PC-9 (cell line): ENCODE measurements around the gene INTS12. TPM values are rescaled to one million over a fixed set of nuclear protein-coding genes. Genes with fewer than 3 reads are reported as not detected.

ENCODE experiments used
- BruUV-seq: library from RNA; stranded (reverse); fragments of 400-500 nt; replicated peaks from 2 replicates; lab custom pipeline; 2021; lab: Mats Ljungman, UMichigan
- CTCF ChIA-PET: fragments of 300-600 bp; sonication (Branson Sonifier 250); formaldehyde crosslinking; loops from one replicate; lab custom pipeline; 2022; ENCODE audit warnings: antibody characterized with exemption; lab: Charles Lee
- POLR2A ChIA-PET: fragments of 300-600 bp; sonication (Branson Sonifier 250); formaldehyde crosslinking; loops from one replicate; lab custom pipeline; 2022; ENCODE audit warnings: antibody characterized with exemption; ENCODE audit not compliant: unreplicated experiment; lab: Charles Lee
- DNase-seq, 2 experiments: peaks; one replicate each; pipeline versions ENCODE4 v3.0.0 to v3.0.0-alpha.2; 2015 to 2022; ENCODE audit warnings: mixed read lengths in 1 of 2
- H2AFZ ChIP-seq: fragments of 200-600 bp; sonication (generic); 2 replicates; pipeline ENCODE4 v1.8.1; 2017; ENCODE audit warnings: antibody characterized with exemption
- H3F3A ChIP-seq: fragments of 200-600 bp; sonication (generic); 2 replicates; pipeline ENCODE4 v1.8.1; 2017; ENCODE audit warnings: antibody characterized with exemption, mild to moderate bottlenecking, low read depth; ENCODE audit not compliant: insufficient read depth
- H3K27ac ChIP-seq: fragments of 200-600 bp; sonication (generic); 2 replicates; pipeline ENCODE4 v1.6.1; 2016; ENCODE audit warnings: mixed run types
- H3K27me3 ChIP-seq: fragments of 200-600 bp; sonication (generic); 2 replicates; pipeline ENCODE4 v1.6.1; 2016; ENCODE audit warnings: low read depth, mixed run types; ENCODE audit not compliant: insufficient read depth
- H3K36me3 ChIP-seq: fragments of 200-600 bp; sonication (generic); 2 replicates; pipeline ENCODE4 v1.6.1; 2016; ENCODE audit warnings: low read depth, mixed run types
- H3K4me1 ChIP-seq: fragments of 200-600 bp; sonication (generic); replicated peaks from 2 replicates; pipeline ENCODE4 v1.6.1; 2016; ENCODE audit warnings: mixed run types; ENCODE audit not compliant: insufficient read depth
- H3K4me2 ChIP-seq: fragments of 200-600 bp; sonication (generic); 2 replicates; pipeline ENCODE4 v1.6.1; 2017; ENCODE audit warnings: mixed run types
- H3K4me3 ChIP-seq: fragments of 200-600 bp; sonication (generic); 2 replicates; pipeline ENCODE4 v1.6.1; 2016; ENCODE audit warnings: mixed run types
- H3K79me2 ChIP-seq: fragments of 200-600 bp; sonication (generic); 2 replicates; pipeline ENCODE4 v1.6.1; 2017; ENCODE audit warnings: low read depth, mixed run types
- H3K9me2 ChIP-seq: fragments of 200-600 bp; sonication (generic); 2 replicates; pipeline ENCODE4 v1.8.1; 2017; ENCODE audit warnings: mild to moderate bottlenecking; ENCODE audit not compliant: insufficient read depth
- H3K9me3 ChIP-seq: fragments of 200-600 bp; sonication (generic); 2 replicates; pipeline ENCODE4 v1.8.1; 2016; ENCODE audit warnings: low read depth; ENCODE audit not compliant: insufficient read depth
- H4K20me1 ChIP-seq: fragments of 200-600 bp; sonication (generic); 2 replicates; pipeline ENCODE4 v1.8.1; 2017; ENCODE audit not compliant: insufficient read depth
- EZH2 ChIP-seq: fragments of 200-600 bp; sonication (generic); IDR thresholded peaks from 2 replicates; pipeline ENCODE4 v1.8.0; 2017; ENCODE audit warnings: antibody characterized with exemption, low read depth
- intact Hi-C: fragments of 100-400 bp; cut with micrococcal nuclease; formaldehyde crosslinking; loops from one replicate; pipeline ENCODE4 v1.10.0; 2022; ENCODE audit not compliant: unreplicated experiment
- total RNA-seq: library from RNA; stranded (reverse); gene quantifications from 2 replicates; pipeline ENCODE4 v1.2.3, GENCODE V29; 2021
- TF ChIP-seq, protein P1 (sequence below): fragments of 200-600 bp; sonication (generic); conservative IDR thresholded peaks from 2 replicates; pipeline ENCODE4 v1.6.1; 2017; ENCODE audit warnings: mixed run types, antibody characterized with exemption, mild to moderate bottlenecking, moderate library complexity

INTS12 gene
- total RNA-seq, 1 experiment from 2014 or later: 10.3 TPM

DNA sequence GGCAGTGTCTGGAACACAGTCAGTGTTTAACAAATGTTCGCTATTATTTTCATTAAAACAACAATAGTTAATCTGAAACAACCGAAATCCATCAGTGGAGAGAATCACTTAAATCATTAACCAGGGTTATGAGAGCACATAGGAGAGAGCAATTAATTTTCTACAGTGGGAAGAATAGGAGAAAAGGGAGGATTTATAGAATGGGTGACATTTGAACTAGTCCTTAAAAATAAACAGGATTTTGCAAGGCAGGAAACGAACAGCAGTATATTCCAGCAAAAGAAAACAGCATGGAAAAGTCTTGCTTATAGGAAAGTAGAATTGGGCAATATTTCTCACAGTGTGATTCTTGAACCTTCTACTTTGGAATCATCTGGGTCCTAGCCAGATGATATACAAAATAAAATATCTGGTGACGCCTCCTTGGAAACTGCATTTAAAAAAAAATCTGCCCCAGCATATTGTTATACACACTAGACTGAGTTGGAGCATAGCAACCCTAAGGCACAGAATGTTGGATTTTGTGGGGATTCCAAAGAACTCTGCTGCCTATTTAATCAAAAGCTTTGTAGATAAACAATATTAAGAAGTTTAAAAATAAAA, 56.1 kb downstream of the INTS12 start:
- no TSS peak for BruUV-seq
- no peaks in the 10 kb centered on the region for H3K9me2 ChIP-seq
- H3F3A ChIP-seq: no peaks in the 10 kb centered on the region
- ChIA-PET CTCF (no interaction called here), POLR2A (no interaction called here)
- H4K20me1 ChIP-seq: no peaks in the 10 kb centered on the region
- H3K9me3 ChIP-seq: no peaks in the 10 kb centered on the region
- no peak for DNase-seq
- H3K27me3 ChIP-seq: no peaks in the 10 kb centered on the region
- TF ChIP-seq, protein P1, sequence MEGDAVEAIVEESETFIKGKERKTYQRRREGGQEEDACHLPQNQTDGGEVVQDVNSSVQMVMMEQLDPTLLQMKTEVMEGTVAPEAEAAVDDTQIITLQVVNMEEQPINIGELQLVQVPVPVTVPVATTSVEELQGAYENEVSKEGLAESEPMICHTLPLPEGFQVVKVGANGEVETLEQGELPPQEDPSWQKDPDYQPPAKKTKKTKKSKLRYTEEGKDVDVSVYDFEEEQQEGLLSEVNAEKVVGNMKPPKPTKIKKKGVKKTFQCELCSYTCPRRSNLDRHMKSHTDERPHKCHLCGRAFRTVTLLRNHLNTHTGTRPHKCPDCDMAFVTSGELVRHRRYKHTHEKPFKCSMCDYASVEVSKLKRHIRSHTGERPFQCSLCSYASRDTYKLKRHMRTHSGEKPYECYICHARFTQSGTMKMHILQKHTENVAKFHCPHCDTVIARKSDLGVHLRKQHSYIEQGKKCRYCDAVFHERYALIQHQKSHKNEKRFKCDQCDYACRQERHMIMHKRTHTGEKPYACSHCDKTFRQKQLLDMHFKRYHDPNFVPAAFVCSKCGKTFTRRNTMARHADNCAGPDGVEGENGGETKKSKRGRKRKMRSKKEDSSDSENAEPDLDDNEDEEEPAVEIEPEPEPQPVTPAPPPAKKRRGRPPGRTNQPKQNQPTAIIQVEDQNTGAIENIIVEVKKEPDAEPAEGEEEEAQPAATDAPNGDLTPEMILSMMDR: no peak
- TF ChIP-seq EZH2: no peak
- no peaks in the 10 kb centered on the region for H3K36me3 ChIP-seq
- no peak overlapping the region for H3K4me2 ChIP-seq
- H2AFZ ChIP-seq: no peak overlapping the region
- H3K79me2 ChIP-seq: no peaks in the 10 kb centered on the region
- intact Hi-C loops: no loop called here
- no peak overlapping the region for H3K27ac ChIP-seq
- peaks cover 8% of the 10 kb centered on the region; the same call in 1 of the 2 replicates for H3K4me1 ChIP-seq
- no peak overlapping the region for H3K4me3 ChIP-seq

DNA sequence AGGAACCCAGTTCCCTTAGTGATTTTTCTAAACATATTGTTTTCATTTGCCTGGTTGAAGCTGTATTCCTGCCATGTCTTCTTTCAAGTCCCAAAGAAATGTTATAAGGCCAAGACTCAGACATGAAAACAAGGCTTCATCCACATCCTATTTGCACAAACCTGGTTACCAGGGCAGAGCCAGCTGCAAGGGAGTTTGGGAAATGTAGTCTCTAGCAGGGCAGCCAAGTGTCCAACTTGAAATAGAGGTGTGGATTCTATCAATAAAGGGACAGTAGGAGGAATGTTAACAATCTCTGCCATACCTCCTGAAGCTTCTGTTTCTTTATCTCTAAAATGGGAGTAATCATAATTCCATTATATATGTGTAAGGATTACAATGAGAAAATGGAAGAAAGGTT, 56.6 kb downstream of the INTS12 start:
- no peaks in the 10 kb centered on the region for H3K9me3 ChIP-seq
- ChIA-PET POLR2A (no interaction called here), CTCF (interaction anchor here (0.6 kb wide), 1 partner anchor 830 kb away, joined by 14 read pairs; no protein-coding TSS in a partner anchor)
- H3K27me3 ChIP-seq: no peaks in the 10 kb centered on the region
- TF ChIP-seq, protein P1: no peak
- no peak for TF ChIP-seq EZH2
- BruUV-seq: no TSS peak
- H3K9me2 ChIP-seq: no peaks in the 10 kb centered on the region
- DNase-seq: no peak
- no peak overlapping the region for H2AFZ ChIP-seq
- no peak overlapping the region for H3K4me2 ChIP-seq
- no peak overlapping the region for H3K27ac ChIP-seq
- H3F3A ChIP-seq: no peaks in the 10 kb centered on the region
- H3K79me2 ChIP-seq: no peaks in the 10 kb centered on the region
- intact Hi-C loops: no loop called here
- H3K4me1 ChIP-seq: peaks cover 3% of the 10 kb centered on the region; the same call in 1 of the 2 replicates
- H3K36me3 ChIP-seq: no peaks in the 10 kb centered on the region
- H4K20me1 ChIP-seq: no peaks in the 10 kb centered on the region
- no peak overlapping the region for H3K4me3 ChIP-seq

DNA sequence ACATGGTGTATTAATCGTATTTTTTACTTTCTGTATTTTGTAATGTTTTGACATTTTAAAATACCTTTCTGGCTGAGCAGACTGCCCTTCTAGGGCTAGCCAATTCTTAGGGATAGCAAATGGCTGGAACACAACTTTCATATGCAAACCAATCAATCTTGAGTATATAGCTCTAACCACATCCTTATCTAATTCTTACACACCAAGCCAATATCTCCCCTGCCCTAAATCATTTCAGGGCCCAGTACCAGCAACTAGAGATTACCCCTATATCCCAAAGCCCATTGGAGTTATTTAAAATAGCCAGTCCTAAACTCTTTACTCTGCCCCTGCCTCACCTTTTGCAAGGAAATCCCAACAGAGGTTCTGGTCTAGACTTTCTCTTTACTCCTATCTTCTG, 58.3 kb downstream of the INTS12 start:
- Histone ChIP-seq H3K9me3 (no peaks in the 10 kb centered on the region), H3K4me2 (no peak overlapping the region), H3K4me3 (no peak overlapping the region), H3K36me3 (no peaks in the 10 kb centered on the region), H4K20me1 (no peaks in the 10 kb centered on the region), H3K79me2 (no peaks in the 10 kb centered on the region), H2AFZ (no peak overlapping the region), H3K9me2 (no peaks in the 10 kb centered on the region), H3K27ac (no peak overlapping the region), H3K4me1 (no peaks in the 10 kb centered on the region), H3F3A (no peaks in the 10 kb centered on the region), H3K27me3 (no peaks in the 10 kb centered on the region)
- ChIA-PET CTCF (no interaction called here), POLR2A (no interaction called here)
- TF ChIP-seq, protein P1: no peak
- TF ChIP-seq EZH2: no peak
- no peak for DNase-seq
- intact Hi-C loops: no loop called here
- no TSS peak for BruUV-seq
